ENCODE measurements around the gene KRT6A. TPM values are rescaled to one million over a fixed set of nuclear protein-coding genes. Genes with fewer than 3 reads are reported as not detected.

KRT6A gene
- total and polyA plus RNA-seq, 12 donors: 0.21 to 1.1 TPM; not detected in 10

DNA sequence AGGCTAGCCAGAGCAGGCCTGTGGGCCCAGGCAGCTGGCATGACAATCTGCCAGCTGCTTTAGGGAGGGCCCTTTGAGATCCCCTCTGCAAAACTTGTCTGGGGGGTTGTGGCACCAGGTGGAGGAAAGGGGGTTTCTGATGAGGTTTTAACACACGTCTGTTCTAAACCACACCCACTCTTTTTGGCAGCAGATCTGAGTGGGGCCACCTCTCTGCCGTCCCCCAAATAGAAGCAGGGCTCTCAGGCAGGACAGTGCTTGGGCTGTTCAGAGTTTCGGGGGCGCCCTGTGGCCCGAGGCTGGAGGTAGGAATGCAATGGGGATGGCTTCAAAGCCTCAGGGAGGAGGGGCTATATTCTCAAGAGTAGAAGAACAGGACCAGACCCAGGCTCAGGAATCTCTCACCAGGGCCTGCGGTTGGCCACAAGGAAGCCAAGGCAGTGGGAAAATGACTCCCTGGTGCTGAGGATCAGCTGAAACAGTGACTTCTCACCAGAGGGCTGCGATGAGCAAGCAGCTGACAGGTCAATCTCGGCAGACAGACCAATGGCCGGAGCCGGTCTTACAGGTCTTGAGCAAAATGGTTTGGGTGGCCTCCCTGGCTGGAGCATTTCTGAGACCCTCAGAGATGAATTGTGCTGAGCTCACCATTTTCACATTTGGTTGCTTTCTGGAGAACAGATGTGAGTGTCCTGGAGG, 28.7 kb upstream of the KRT6A start:
- 77 to 81% methylated on average over 10 of the region's 10 CpGs for WGBS, 2 donors
- intact Hi-C loops (cut with DNase I): no loop called here
- DNase-seq: no peak
- H3K27me3 ChIP-seq: peaks cover 0 to 37% (median 5%) of the 10 kb centered on the region in 7 donors
- H3K36me3 ChIP-seq: no peaks in the 10 kb centered on the region
- no peaks in the 10 kb centered on the region for H3K9me3 ChIP-seq
- H3K4me1 ChIP-seq: no peaks in the 10 kb centered on the region
- H3K27ac ChIP-seq: no peak overlapping the region
- no peak for TF ChIP-seq CTCF (IDR thresholded peaks at IDR 0.05)
- H3K4me3 ChIP-seq: no peak overlapping the region
- ATAC-seq: no peak

DNA sequence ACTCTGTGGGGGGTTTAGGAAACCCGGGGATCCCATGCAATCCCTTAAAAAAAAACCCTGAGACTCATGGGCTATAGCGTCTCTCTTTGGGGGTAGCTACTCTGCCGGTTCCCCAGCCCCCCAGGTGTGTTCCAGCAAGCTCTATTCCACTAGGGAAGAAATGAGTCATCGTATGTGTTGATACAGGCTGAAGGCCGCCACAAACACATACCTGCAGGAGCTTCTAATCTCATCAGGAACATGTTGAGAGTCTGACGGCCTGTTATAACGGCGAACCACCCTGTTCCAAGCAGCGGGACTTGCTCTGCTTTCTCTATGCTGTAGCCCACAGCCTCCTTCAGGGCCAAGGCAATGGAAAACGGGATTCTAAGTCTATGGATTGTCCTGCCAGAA, 28.1 kb upstream of the KRT6A start:
- Histone ChIP-seq H3K4me1 (no peaks in the 10 kb centered on the region), H3K36me3 (no peaks in the 10 kb centered on the region), H3K27ac (no peak overlapping the region), H3K9me3 (no peaks in the 10 kb centered on the region), H3K27me3 (peaks cover 0 to 39% (median 5%) of the 10 kb centered on the region in 7 donors), H3K4me3 (no peak overlapping the region)
- ATAC-seq (peak in 1 of 8 donors; percentile 25), DNase-seq (no peak)
- intact Hi-C loops (cut with DNase I): no loop called here
- no peak for TF ChIP-seq CTCF (IDR thresholded peaks at IDR 0.05)
- WGBS, 2 donors: 61 to 71% methylated on average over 10 of the region's 10 CpGs

DNA sequence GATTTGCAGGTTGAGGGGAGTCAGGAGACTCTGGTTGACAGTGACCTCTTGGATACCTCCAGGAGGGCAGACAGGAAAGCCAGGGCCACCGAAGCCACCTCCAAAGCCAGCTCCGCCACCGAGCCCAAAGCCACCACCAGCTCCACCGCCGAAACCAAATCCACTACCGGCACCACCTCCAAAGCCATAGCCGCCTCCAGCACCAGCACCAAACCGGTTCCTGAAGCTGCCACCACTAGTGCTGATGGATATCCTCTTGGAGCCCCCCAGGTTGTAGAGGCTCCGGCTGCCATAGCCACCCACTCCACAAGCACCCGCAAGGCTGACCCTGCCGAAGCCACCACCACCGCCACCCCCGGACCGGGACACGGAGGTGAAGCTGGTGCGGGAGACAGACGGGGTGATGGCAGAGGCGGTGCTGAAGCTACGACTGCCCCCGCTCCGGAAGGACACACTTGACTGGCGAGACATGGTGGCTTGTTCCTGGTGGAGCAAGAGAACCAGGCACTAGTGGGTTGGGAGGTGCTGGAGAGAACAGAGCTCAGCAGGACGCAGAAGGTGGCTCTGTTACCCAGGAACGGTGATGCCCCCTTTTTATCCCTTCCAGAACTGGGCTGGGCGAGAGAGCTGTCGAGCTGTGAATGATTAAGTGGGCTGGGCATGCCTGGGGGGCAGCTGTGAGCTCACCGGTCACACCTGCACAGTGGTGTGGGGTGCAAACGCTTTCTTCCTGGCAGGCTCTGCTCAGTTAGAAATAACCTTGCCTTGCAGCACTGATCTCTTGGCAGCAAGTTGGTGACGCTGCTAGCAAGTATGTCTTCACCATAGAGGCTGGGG, 27.0 kb upstream of the KRT6A start, which contains the start of gene KRT5:
TSS of gene KRT5 (minus strand) at position 569 of the 837 bp plus-strand sequence. CDS start at position 471, 98 bp downstream.
- Histone ChIP-seq H3K4me3 (no peak within 1 kb of the TSS), H3K9me3 (no peaks in the 10 kb centered on the region), H3K4me1 (no peaks in the 10 kb centered on the region), H3K36me3 (no peaks in the 10 kb centered on the region), H3K27ac (no peak within 1 kb of the TSS), H3K27me3 (peaks cover 0 to 46% (median 5%) of the 10 kb centered on the region in 7 donors)
- WGBS, 2 donors: 85 to 87% methylated on average over 29 of the region's 29 CpGs
- no peak for TF ChIP-seq CTCF (IDR thresholded peaks at IDR 0.05)
- ATAC-seq: peak in 1 of 8 donors; percentile 17
- DNase-seq: no peak
- intact Hi-C loops (cut with DNase I): loop anchor here in 2 of 10 donors (10.0 kb wide), 2 partner anchors 155 to 365 kb away; partner anchors contain the start of gene KRT85 (in 1 of the 2)

DNA sequence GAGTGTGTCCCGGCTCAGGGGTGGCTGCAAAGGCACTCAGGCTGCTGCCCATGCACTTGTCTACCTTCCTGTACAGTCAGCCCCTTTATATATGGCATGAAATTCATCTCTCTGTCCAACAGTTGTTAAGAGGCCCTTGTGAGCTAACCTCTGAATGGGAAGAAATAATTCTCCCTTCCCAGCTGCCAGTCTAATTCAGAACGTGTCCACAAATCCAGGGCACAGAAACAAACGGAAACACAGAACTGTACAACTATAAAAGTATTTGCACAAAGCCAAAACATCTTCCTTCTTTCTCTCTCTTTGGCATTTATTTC, 26.3 kb upstream of the KRT6A start:
- Histone ChIP-seq H3K4me3 (no peak overlapping the region), H3K36me3 (no peaks in the 10 kb centered on the region), H3K4me1 (no peaks in the 10 kb centered on the region), H3K27me3 (peaks cover 0 to 52% (median 5%) of the 10 kb centered on the region in 7 donors), H3K9me3 (no peaks in the 10 kb centered on the region), H3K27ac (no peak overlapping the region)
- no peak for TF ChIP-seq CTCF (IDR thresholded peaks at IDR 0.05)
- intact Hi-C loops (cut with DNase I): loop anchor here in 2 of 10 donors (10.0 kb wide), 2 partner anchors 155 to 365 kb away; partner anchors contain the start of gene KRT85 (in 1 of the 2)
- 79 to 90% methylated on average over 3 of the region's 3 CpGs for WGBS, 2 donors
- no peak for DNase-seq
- ATAC-seq: no peak
